HepG2 (cell line): ENCODE data around the gene ATP11A. TPM values are rescaled to one million over a fixed set of nuclear protein-coding genes. Genes with fewer than 3 reads are reported as not detected.

Source experiments
- ATAC-seq: fragments of 200-7000 bp; cut with Tn5 transposase; 3 replicates; pipeline ENCODE4 v1.9.1; 2020; ENCODE audit warnings: mild to moderate bottlenecking, moderate library complexity
- BruUV-seq: library from RNA; stranded (reverse); fragments of 400-500 nt; replicated peaks from 2 replicates; lab custom pipeline; 2021; lab: Mats Ljungman, UMichigan
- CTCF ChIA-PET: fragments of 300-600 bp; formaldehyde crosslinking; extraction: SDS; loops from one replicate; lab custom pipeline; 2021; ENCODE audit warnings: low total read pairs, inconsistent platforms, low intra/inter-chr PET ratio; lab: Yijun Ruan, JAX
- POLR2A ChIA-PET: fragments of 350-600 bp; sonication (Branson Sonifier 250); formaldehyde crosslinking; loops from one replicate; lab custom pipeline; 2020; ENCODE audit warnings: antibody characterized with exemption, inconsistent platforms; lab: Yijun Ruan, JAX
- DNase-seq: peaks from one replicate; pipeline ENCODE4 v3.0.0-alpha.2; 2015; ENCODE audit warnings: low spot score
- FAIRE-seq: peaks from 3 replicates; lab custom pipeline; 2011; peaks lifted over from hg19 to GRCh38; lab: Jason Lieb, UNC
- H2AFZ ChIP-seq: one replicate; pipeline ENCODE4 v1.6.1; 2011; ENCODE audit warnings: low read length, inconsistent platforms
- H3K27ac ChIP-seq: fragments of 300-600 bp; 3 replicates; pipeline ENCODE4 v1.8.0; 2011; ENCODE audit warnings: mixed run types, mild to moderate bottlenecking, mixed read lengths, low read length, inconsistent platforms; ENCODE audit not compliant: insufficient read depth; ENCODE audit errors: extremely low read length
- H3K27me3 ChIP-seq, 2 experiments: fragments of 200-600 bp in 1 of 2; 2 replicates in 1 of 2; 3 replicates in 1 of 2; pipeline versions ENCODE4 v1.6.0 to v1.8.0; 2011; ENCODE audit warnings: low read length in 2 of 2, mild to moderate bottlenecking in 2 of 2, moderate library complexity in 2 of 2, inconsistent platforms in 1 of 2; ENCODE audit not compliant: insufficient read depth in 2 of 2, control insufficient read depth in 1 of 2
- H3K36me3 ChIP-seq, 2 experiments: fragments of 200-600 bp in 1 of 2; replicated peaks in 1 of 2; 2 replicates in 1 of 2; 3 replicates in 1 of 2; pipeline versions ENCODE4 v1.5.1 to v1.8.0; 2011; ENCODE audit warnings: low read length in 2 of 2, inconsistent platforms in 1 of 2; ENCODE audit not compliant: insufficient read depth in 2 of 2, control insufficient read depth in 1 of 2
- H3K4me1 ChIP-seq: 2 replicates; pipeline ENCODE4 v1.5.1; 2012; ENCODE audit warnings: low read length, inconsistent platforms; ENCODE audit not compliant: insufficient read depth
- H3K4me2 ChIP-seq: 2 replicates; pipeline ENCODE4 v1.6.0; 2011; ENCODE audit warnings: low read depth, low read length, inconsistent platforms
- H3K4me3 ChIP-seq, 3 experiments: fragments of 200-600 bp in 1 of 3; sonication (generic), shearing (Covaris generic) in 1 of 3; replicated peaks in 1 of 3; 2 replicates each; pipeline ENCODE4 v1.5.1; 2011 to 2016; ENCODE audit warnings: low read length in 3 of 3, inconsistent platforms in 2 of 3, low read depth in 2 of 3, mild to moderate bottlenecking in 2 of 3, control low read depth in 1 of 3, mixed read lengths in 1 of 3; ENCODE audit not compliant: insufficient read depth in 1 of 3
- H3K79me2 ChIP-seq: one replicate; pipeline ENCODE4 v1.6.1; 2011; ENCODE audit warnings: low read length, inconsistent platforms; ENCODE audit not compliant: insufficient read depth
- H3K9ac ChIP-seq: 2 replicates; pipeline ENCODE4 v1.6.0; 2011; ENCODE audit warnings: mild to moderate bottlenecking, low read depth, low read length, inconsistent platforms; ENCODE audit not compliant: insufficient read depth
- H3K9me3 ChIP-seq: 2 replicates; pipeline ENCODE4 v1.5.1; 2012; ENCODE audit warnings: mild to moderate bottlenecking, low read length
- H4K20me1 ChIP-seq: 2 replicates; pipeline ENCODE4 v1.6.0; 2011; ENCODE audit warnings: inconsistent platforms, mild to moderate bottlenecking, low read length, moderate library complexity; ENCODE audit not compliant: insufficient read depth
- ARNTL ChIP-seq: sonication (generic); formaldehyde crosslinking; IDR thresholded peaks from 2 replicates; pipeline ENCODE4 v1.4.0; 2020; ENCODE audit warnings: mild to moderate bottlenecking, missing genetic modification reagents
- ATF6 ChIP-seq: sonication (generic); formaldehyde crosslinking; conservative IDR thresholded peaks from 2 replicates; pipeline ENCODE4 v1.4.0; 2020; ENCODE audit warnings: missing genetic modification reagents
- HMG20B ChIP-seq: conservative IDR thresholded peaks from 2 replicates; pipeline ENCODE4 v1.6.1; 2016; ENCODE audit warnings: missing genetic modification reagents, missing compliant biosample characterization
- HOXA5 ChIP-seq: sonication (generic); formaldehyde crosslinking; IDR thresholded peaks from 2 replicates; pipeline ENCODE4 v1.4.0; 2020; ENCODE audit warnings: missing genetic modification reagents
- KDM3A ChIP-seq: IDR thresholded peaks from 2 replicates; pipeline ENCODE4 v1.6.1; 2018; ENCODE audit warnings: low read depth, missing compliant biosample characterization
- NAIF1 ChIP-seq: sonication (generic); formaldehyde crosslinking; IDR thresholded peaks from 2 replicates; pipeline ENCODE4 v1.5.0; 2020; ENCODE audit warnings: mild to moderate bottlenecking, missing genetic modification reagents, borderline replicate concordance
- PRDM15 ChIP-seq: sonication (generic); formaldehyde crosslinking; IDR thresholded peaks from 2 replicates; pipeline ENCODE4 v1.4.0; 2020; ENCODE audit warnings: missing genetic modification reagents
- TEAD3 ChIP-seq: optimal IDR thresholded peaks from 2 replicates; pipeline ENCODE3; 2016; ENCODE audit warnings: borderline replicate concordance
- ZFX ChIP-seq: sonication (generic); formaldehyde crosslinking; IDR thresholded peaks from 2 replicates; pipeline ENCODE4 v1.4.0; 2020; ENCODE audit warnings: mild to moderate bottlenecking, low read depth, missing genetic modification reagents, moderate library complexity
- ZNF253 ChIP-seq: sonication (generic); formaldehyde crosslinking; IDR thresholded peaks from 2 replicates; pipeline ENCODE4 v1.8.0; 2022; ENCODE audit warnings: mild to moderate bottlenecking, missing genetic modification reagents, borderline replicate concordance
- ZNF510 ChIP-seq: sonication (generic); formaldehyde crosslinking; IDR thresholded peaks from 2 replicates; pipeline ENCODE4 v1.4.0; 2020; ENCODE audit warnings: low read depth, mild to moderate bottlenecking, missing genetic modification reagents
- ZNF720 ChIP-seq: sonication (generic); formaldehyde crosslinking; IDR thresholded peaks from 2 replicates; pipeline ENCODE4 v1.4.0; 2020; ENCODE audit warnings: missing genetic modification reagents
- ZNF766 ChIP-seq: sonication (generic); formaldehyde crosslinking; IDR thresholded peaks from 2 replicates; pipeline ENCODE4 v1.5.0; 2020; ENCODE audit warnings: missing genetic modification reagents, borderline replicate concordance
- ZUFSP ChIP-seq: sonication (generic); formaldehyde crosslinking; IDR thresholded peaks from 2 replicates; pipeline ENCODE4 v1.9.0; 2021; ENCODE audit warnings: missing genetic modification reagents, mild to moderate bottlenecking, borderline replicate concordance
- WGBS: methylation state at CpG from one replicate; pipeline ENCODE4 v1.1.6; 2017; ENCODE audit warnings: low lambda C conversion rate; 5-methylcytosine and 5-hydroxymethylcytosine counted together
- in situ Hi-C: cut with HindIII; loops from 2 replicates; pipeline ENCODE4 v1.10.0; 2017; ENCODE audit warnings: low pct_unique_long_range_greater_than_20kb; ENCODE audit not compliant: extremely low pct_ligation_motif_present
- intact Hi-C: fragments of 100-400 bp; cut with micrococcal nuclease; formaldehyde crosslinking; loops from one replicate; pipeline ENCODE4 v1.10.0; 2022; ENCODE audit not compliant: unreplicated experiment
- polyA plus RNA-seq, 8 experiments: library from polyadenylated mRNA; depleted of rRNA in 3 of 8; stranded (reverse) in 7 of 8; unstranded in 1 of 8; fragments of >200 nt; fragmentation: Illumina TruSeq in 4 of 8; extraction: Trizol in 4 of 8; gene quantifications; 2 replicates each; pipeline versions ENCODE4 v1.2.1 to v1.2.3, GENCODE V29; 2011 to 2016; ENCODE audit warnings: low read depth in 4 of 8, missing spikeins in 1 of 8, mixed read lengths in 1 of 8; ENCODE audit not compliant: insufficient read depth in 1 of 8
- total RNA-seq, 5 experiments: library from RNA; depleted of rRNA; stranded (reverse); fragments of >200 nt; fragmentation: Illumina TruSeq; extraction: Trizol; gene quantifications; 2 replicates each; pipeline ENCODE4 v1.2.3, GENCODE V29; 2016; ENCODE audit warnings: low read depth in 1 of 5
- TF ChIP-seq, protein P1 (sequence below): IDR thresholded peaks from 2 replicates; pipeline ENCODE4 v1.6.1; 2016; ENCODE audit warnings: missing genetic modification reagents, missing compliant biosample characterization
- TF ChIP-seq, protein P2 (sequence below): sonication (generic); formaldehyde crosslinking; IDR thresholded peaks from 2 replicates; pipeline ENCODE4 v1.8.1; 2023; ENCODE audit warnings: mild to moderate bottlenecking, missing genetic modification reagents, borderline replicate concordance

ATP11A gene
- total and polyA plus RNA-seq, 2 of the 13 experiments (the other 11 are each of a cell fraction or from before 2014, with no cell fraction given): 18.4 to 20.1 TPM

DNA sequence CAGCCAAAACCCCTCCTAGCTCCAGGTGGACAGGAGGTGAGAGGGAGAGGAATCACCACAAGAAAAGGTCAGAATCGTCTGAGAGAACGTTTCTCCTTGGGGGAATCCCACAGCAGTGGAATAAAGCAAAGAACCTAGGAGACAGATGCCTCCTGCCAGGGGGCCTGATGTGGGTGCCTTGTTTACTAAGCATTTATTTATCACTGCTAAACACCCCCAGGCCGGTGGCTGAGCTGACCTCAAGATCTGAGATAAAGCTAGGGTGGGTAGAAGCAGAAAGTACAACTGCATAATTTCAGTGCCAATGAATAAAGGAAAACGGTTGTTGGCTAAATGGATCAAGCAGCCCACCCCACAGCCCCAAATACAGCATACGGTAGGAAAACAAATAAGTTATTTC is 33.9 kb upstream of the ATP11A start (continued):
- TF ChIP-seq PRDM15 (CRISPR knock-in tag) (no peak), TEAD3 (CRISPR knock-in tag) (no peak), HOXA5 (CRISPR knock-in tag) (no peak), ZUFSP (no peak)
- TF ChIP-seq, protein P1, sequence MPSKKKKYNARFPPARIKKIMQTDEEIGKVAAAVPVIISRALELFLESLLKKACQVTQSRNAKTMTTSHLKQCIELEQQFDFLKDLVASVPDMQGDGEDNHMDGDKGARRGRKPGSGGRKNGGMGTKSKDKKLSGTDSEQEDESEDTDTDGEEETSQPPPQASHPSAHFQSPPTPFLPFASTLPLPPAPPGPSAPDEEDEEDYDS (CRISPR knock-in tag): no peak

DNA sequence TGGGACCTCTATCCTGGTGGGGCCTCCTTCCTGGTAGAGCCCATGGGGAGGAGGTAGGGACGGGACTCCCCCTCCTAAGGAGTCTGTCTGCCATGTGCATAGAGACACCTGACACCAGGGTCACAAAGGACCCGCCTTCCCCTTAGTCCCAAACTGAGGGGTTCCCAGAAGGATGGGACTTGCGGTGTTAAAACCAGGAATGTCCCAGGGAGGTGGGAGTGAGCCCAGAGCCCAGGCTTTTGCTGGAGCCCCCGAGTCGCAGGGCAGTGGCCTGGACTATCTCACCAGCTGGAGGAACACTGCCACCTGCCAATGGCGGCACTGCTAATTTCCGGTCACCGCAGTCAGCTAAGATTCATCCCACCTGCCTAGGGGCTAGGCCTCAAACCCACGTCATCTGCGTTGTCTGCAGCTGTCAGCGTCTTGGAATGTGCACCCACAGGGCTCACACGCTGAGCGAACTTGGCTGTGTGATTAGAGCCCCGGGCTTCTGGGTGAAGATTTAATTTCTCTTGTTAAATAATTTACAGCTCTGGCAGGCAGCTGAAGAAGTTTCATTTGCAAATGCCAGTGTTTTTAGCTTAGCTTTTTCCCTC is 31.9 kb upstream of the ATP11A start:
- no peak overlapping the region for H3K27ac ChIP-seq
- ATAC-seq: no peak
- no peak overlapping the region for H3K9ac ChIP-seq
- no peaks in the 10 kb centered on the region for H3K36me3 ChIP-seq
- 49% methylated on average over 7 of the region's 14 CpGs for WGBS
- no peak overlapping the region for H3K4me2 ChIP-seq
- no peaks in the 10 kb centered on the region for H3K79me2 ChIP-seq
- peaks cover 1 to 15% of the 10 kb centered on the region in 2 experiments; a peak in 3 of 5 replicates for H3K27me3 ChIP-seq
- intact Hi-C loops (no loop called here), in situ Hi-C loops (no loop called here)
- H3K4me1 ChIP-seq: no peaks in the 10 kb centered on the region
- BruUV-seq: no TSS peak
- no peaks in the 10 kb centered on the region for H4K20me1 ChIP-seq
- no peak overlapping the region for H2AFZ ChIP-seq
- no peaks in the 10 kb centered on the region for H3K9me3 ChIP-seq
- H3K4me3 ChIP-seq: no peak overlapping the region
- no peak for FAIRE-seq
- DNase-seq: no peak
- ChIA-PET CTCF (no interaction called here), POLR2A (no interaction called here)
- no peak for TF ChIP-seq ARNTL (CRISPR knock-in tag)
- TF ChIP-seq KDM3A (CRISPR knock-in tag): no peak
- TF ChIP-seq ZNF510: no peak
- TF ChIP-seq ZNF720: no peak
- no peak for TF ChIP-seq HMG20B
- TF ChIP-seq, protein P2, sequence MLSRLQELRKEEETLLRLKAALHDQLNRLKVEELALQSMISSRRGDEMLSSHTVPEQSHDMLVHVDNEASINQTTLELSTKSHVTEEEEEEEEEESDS (CRISPR knock-in tag): no peak
- TF ChIP-seq NAIF1 (CRISPR knock-in tag): no peak
- TF ChIP-seq ZNF766 (CRISPR knock-in tag): no peak
- TF ChIP-seq ZNF253 (CRISPR knock-in tag): no peak
- no peak for TF ChIP-seq ATF6 (CRISPR knock-in tag)
- no peak for TF ChIP-seq ZFX
